Activated CD4-positive, alpha-beta T cell treated with anti-CD3 and anti-CD28 coated beads, Interleukin-2, amount 50 U/mL, for 24 hours (primary cell): Measurements from ENCODE around the gene TNP2.
"Not testable (repeated sequence)": the region's sequence is repeated elsewhere in the genome, so short reads cannot be mapped to it uniquely, and the experiment has no call there.

Experiments
- DNase-seq, 2 donors: peaks; one replicate each; pipeline ENCODE4 v3.0.0-alpha.2; 2020; ENCODE audit warnings: low read depth in 1 of 2, low spot score in 1 of 2

The TNP2 gene

GRCh38 chr16:11220507-11220906, 48.6 kb downstream of the TNP2 start:
- not testable (repeated sequence) for DNase-seq

GRCh38 chr16:11219178-11219577, 49.9 kb downstream of the TNP2 start:
- no peak for DNase-seq

- no peak for DNase-seq
Observed at GRCh38 chr16:11218604-11218962, 50.5 kb downstream of the TNP2 start.
